GM19395 (cell line): Measurements from ENCODE around the gene ZNF32.
A peak's percentile ranks its signal among the peaks of the same experiment; 100 is the strongest.

Experiments used
- ATAC-seq: cut with Tn5 transposase; IDR thresholded peaks from one replicate; pipeline ENCODE4 v1.9.1; 2021; ENCODE audit warnings: mild to moderate bottlenecking, moderate library complexity; ENCODE audit not compliant: unreplicated experiment

Gene ZNF32, protein sequence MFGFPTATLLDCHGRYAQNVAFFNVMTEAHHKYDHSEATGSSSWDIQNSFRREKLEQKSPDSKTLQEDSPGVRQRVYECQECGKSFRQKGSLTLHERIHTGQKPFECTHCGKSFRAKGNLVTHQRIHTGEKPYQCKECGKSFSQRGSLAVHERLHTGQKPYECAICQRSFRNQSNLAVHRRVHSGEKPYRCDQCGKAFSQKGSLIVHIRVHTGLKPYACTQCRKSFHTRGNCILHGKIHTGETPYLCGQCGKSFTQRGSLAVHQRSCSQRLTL

DNA sequence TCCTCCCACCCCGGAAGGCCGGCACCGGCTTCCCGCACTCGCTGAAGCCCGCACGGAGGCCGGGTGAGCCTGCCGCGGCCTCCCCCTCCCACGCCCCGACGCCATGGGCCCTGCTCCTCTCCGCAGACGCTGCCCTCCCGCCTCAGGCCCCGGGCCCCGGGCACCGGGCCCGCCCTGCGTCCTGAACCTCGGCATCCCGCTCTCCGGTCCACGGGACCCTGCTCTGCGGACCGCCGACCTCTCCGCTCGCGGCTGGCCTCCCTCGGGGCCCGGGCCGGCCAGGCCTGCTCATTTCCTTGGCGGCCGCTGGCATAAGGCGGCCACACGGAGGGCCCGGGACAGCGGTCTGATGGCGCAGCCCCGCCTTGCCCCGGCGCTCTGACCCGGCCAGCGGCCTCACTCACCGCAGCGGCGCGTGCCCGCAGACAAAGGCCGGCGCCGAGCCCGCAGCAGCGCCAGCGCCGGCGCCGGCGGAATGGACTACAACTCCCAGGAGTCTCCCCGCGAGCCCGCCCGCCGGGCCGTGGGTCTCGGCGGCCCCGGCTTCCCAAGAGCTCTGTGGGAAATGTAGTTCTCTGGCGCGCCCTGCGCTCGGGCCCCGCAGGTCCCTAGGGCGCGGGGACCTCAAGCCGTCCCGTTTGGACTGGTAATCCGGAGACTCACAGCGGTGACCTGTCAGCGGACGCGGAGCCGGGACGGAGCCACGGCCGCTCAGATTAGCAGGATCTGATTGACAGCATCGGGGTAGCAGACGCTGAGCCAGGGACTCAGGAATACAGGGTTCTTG is at the start of gene ZNF32:
Gene ZNF32 (minus strand): TSS at position 484 of the 787 bp plus-strand sequence. CDS start 2,748 bp downstream, outside the sequence.
- ATAC-seq, result peak; percentile 99

DNA sequence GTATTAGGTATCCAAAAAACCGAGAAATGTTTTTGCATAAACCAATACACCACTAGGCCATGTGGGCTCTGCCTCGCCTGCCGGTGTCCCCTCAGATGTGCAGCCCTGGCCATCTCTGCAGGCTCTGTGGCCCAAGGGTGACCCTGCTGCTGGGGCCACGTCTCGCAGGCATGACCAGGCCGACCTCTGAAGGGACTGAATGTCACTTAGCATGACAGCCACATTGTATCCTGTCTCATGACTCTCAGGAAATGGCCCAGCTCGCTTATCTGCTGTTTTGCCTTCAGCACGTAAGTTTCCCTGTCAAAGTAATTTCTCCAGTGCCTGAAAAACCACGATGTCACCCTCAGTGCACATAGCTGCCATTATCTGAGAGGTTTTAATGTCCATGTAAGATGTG is 49.5 kb upstream of the ZNF32 start:
- no peak for ATAC-seq

DNA sequence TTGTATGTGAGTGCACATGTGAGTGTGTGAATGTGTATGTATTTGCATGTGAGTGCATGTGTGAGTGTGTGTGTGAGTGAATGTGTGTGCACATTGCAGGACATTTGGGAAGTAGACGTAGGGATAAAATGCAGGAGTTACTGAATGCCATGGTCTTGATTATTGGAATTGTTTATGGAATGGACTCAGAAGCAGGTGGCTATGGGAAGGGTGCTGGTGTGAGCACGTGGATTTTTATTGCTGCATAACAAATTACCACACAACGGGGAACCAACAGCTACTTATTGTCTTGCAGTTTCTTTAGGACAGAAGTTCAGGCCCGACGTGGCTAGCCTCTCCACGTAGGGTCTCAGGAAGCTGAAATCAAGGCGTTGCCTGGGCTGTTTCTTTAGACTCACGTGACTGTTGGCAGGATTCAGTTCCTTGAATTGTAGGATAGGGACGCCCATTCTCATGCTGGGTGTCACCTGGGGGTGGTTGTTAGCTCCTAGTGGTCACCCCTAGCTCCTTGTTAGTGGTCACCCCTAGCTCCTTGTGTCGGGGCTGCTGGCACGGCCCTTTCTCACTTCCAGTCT is 48.3 kb upstream of the ZNF32 start:
- ATAC-seq, result no peak

DNA sequence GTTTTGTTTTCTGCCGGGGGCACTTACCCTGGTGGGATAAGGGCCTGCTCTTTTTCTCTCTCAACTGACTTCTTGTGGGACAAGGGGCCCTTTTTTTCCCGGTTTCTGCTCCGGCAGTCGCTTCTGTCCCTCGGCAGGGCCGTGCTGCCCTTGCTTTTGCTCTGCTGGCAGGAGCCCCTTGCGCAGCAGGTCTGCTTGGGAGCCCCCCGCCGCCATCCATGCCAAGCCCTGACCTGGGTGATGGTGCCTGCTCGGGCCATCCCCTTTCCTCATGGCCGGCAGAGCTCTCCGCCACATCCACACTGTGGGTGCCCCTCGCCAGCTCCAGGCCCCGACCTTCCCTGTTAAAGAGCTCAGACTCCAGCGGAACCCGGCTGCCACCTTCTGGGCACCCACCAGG is 47.0 kb upstream of the ZNF32 start:
- ATAC-seq, result no peak

DNA sequence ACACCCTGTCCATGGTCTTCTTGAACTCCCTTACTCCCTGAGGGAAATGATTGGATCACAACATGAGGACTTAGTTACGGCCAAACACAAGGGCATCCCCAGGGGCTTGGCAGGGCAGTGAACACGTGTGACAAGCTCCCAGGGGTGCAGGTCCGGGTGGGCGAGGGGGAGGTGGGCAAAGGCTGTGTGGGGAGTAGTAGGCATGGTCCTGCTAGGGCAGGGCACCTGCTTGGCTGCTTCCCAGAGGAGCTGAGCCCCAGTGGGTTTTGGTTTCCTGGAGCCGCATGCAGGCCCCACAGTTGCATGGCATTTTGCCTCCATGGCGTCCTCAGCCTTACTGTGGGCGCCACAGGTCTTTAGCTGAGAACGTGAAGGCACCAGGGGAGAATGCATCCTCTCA is 46.6 kb upstream of the ZNF32 start:
- no peak for ATAC-seq

DNA sequence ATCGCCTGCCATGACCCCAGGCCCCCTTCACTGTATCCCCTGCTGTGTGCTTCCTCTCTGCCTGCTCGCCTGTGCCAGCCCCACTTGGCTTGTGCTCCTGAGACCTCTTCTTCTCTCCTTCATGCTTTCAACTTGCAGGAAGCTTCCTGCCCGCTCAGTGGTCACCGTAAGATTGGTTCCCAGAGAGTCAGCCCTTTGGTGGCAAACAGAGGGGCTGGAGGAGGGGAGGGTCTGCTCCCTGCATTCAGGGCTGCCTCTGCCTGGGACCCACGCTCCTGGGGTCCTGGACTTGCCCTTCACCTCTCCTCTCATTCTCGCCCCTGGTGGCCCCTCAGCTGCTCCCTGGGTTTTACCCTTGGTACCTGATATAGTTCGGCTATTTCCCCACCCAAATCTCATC is 45.8 kb upstream of the ZNF32 start:
- ATAC-seq, result no peak

DNA sequence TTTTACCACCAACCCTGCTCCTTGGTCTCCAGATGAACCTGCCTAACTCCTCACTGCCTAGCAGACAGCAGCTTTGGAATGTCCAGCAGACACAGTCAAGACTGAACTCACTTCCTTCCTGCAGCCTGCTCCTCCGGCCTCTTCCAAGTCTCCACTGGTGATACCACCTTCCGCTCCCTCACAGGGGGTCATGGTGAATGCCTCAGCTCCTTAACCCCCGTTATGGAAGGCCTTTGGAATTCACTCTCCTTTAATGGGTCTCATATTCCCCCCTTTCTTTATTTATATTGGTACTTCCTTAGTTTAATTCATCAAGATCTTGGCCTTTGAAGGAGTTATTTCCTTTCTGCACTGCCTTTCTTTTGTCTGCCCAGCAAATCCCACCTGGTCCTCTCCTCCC is 44.9 kb upstream of the ZNF32 start:
- ATAC-seq, result no peak

DNA sequence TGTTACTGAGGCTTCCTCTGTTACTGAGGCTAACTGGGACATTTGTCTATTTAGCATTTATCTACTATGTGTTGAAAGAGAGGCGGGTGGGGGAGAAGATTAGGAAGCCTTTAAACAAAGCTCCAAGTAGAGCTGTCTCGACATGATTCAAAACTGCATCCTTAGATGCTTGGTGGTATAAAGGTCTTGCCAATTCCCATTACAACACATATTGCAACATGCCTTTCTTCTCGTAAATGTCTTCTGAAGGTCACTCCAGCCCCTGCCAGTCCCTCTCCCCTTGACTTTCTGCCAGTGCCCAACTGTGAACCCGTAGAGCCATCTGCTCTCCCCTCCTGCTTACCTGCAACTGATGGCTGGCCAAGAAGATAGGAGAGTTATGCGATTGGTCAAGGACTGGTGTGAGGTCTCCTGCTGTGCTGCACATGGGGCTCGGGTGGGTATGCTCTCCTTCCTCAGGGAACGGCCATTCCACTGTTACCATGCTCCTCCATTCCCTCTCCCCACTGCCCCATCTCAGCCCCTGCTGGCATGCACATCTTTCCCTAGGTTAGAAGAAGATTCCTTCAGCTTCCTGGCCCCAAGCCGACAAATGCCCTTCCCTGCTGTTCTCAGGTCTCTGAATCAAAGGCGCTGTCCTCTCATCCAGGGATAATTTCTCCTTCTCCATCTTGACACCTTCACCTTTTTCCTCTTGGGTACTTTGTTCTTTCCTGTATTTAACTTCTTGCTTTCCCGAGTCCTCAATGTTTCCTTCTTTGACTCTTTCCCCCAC is 43.6 kb upstream of the ZNF32 start:
- ATAC-seq, result no peak

DNA sequence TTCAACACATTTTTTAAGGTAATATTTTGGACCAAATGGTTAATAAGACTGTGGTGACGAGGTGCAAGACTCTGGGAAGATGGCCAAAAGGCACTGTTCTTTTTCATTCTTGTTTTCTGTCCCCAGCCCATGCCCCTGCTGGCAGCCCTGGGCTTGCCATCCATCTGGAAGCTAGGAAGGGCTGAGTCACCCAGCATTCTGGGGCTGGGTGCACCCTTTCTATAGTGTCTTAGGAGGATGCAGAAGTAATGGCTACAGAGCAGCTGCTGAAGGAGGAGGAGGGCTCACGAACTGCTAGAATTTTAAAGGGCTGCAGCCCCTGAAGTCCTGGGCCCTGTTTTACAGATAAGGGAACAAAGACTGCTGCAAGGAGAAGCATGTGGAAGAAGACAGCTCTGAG is 42.8 kb upstream of the ZNF32 start:
- ATAC-seq, result no peak

DNA sequence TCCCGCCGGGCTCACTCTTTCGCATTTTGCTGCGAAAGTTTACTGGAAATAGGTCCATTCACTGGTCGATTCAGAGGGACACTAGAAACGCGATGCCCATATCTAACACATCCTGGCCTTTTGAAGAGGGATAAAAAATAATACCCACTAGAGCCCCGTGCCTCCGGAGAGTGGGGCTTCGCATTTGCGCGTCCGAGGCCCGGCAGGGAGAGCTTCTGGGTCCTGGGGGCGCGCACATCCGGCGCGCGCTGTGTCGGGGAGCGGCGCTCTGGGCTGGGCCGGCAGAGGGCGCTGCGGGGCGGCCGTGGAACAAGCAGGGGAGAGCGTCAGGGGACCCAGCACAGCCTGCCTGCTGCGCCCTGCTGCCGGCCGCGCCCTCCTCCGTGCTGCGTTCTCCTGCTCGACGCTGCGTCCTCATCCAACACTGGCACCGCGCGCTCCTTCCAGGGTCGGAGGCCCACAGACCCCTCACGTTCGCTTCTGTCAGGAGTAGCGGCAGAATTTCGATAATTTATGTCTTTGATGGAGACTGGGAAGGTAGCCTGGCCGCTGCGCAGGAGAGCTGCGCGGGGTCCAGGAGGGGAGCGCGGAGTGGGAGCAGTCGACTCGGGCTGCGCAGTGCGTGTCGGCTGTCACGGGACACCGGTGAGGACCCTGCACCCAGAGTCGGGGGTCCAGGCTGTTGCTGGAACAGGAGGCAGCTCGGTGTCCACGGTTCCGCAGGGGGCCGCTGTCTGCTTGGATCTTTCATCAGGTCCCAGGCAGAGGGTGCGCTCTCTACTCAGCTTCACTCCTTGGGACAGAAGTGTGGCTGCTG is 41.5 kb upstream of the ZNF32 start:
- ATAC-seq, result peak; percentile 98

DNA sequence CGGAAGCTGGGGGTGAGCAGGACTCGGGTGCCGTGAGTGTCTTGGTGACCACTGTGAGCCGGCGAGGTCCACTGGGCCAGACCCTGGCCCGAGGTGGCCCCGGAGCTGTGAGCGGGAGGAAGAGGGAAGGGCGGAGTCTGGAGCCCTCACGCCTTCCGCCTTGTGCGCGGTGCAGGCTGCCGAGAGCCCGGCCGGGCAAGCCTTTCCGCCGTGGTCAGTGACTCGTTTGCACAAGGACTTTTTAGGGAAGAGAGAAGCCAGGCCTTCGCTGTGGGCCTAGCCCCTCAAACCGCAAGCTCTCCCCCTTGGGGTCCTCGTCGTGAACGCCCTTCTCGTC is 40.9 kb upstream of the ZNF32 start:
- peak; percentile 56 for ATAC-seq

DNA sequence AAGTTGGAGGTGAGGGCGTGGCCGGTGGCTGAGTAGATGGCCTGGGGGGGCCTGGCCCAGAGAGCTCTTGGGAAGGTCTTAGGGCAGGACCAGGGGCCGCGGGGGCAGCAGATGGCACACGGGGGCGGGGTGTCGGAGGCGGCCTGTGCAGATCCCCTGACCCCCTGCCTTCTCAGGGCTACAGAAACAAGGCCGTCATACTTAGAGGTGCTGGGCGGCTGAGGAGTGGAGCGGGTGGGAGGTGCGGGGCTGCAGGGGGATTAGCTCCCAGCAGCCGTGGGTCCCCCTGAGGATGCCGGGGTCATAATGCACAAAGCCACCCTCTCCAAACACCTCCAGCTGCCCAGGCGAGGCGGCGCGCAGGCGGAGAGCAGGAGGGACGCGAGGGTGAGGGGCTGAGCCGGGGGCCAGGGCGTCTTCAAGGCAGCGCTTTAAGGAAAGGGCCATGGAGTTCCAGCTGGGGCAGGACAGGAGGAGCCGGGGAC is 40.4 kb upstream of the ZNF32 start:
- no peak for ATAC-seq

DNA sequence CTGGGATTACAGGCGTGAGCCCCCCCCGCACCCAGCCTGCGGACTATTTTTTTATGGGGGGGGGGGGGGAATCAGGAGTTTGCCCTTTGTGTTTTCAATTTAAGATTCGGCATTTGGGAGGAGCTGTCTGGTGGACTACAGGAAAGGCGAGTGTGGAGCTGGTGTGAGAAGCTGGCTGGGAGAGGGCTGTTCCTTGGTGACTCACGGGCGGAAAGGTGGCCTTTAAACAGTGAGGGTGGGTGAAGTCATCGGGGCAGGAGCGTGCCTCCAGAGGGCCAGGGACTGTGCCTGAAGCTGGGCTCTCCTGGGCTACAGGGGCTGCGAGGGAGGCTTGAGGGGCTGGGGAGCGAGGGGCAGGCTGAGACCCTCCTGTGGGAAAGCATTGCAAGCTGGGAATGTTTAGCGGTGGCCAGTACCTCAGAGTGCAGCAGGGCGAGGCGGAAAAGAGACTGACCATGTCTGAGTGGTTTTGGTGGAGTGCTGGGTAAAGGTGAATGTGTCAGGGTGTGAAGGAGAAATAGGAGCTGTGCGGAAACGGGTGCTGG is 39.7 kb upstream of the ZNF32 start:
- no peak for ATAC-seq

DNA sequence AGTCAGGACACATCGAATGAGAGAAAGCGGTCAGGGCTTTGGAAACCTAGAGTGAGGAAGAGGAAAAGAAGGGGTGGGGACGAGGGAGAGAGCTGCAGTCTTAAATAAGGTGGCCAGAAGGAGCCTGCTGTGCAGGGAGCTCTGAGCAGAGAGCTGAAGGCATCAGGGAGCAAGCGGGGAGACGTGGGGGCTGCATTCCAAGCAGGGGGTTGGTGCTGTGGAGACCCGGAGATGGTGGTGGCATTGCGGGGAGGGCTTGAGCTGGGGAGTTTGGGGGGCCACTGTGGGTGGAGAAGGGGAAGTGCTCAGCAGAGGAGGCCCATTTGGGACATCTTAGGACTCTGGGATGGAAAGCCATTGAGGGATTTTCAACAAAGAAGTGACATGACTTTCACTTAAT is 38.7 kb upstream of the ZNF32 start:
- ATAC-seq, result no peak

DNA sequence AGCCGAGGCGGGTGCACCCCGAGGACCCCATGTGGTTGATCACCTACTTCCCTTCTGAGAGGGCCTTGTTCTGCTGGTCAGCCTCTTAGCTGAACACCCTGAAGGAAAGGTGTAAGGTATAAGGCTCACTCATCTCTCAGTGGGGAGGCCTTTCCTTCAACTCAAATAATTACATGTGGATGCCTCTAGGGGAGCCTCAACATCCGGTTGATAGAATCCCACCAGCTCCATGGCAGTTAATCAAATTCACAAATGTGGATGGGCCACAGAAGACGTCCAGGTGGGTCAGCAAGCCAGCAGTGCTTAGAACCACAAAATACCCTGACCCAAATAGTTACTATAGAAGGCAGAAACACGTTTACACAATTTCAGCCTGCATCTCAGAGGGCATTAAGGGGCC is 37.7 kb upstream of the ZNF32 start:
- ATAC-seq, result no peak

DNA sequence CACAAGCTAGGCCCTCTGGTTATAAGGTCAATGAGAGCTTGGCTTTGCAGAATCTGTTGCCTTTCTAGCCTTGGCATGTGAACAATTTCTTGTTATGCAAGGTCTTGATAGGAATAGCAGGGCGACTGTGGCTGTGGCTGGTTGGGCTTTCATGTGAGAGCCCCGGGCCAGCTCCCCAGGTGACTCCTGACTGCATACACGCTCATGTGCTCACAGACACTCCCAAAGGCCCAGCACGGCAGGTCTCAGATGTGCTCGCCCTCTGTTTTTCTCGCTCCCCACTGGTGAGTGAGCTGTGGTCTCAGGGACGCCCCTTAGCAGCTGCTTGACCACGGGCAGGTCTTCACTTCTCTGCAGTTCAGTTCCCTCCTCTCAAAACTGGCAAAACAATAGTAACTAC is 37.1 kb upstream of the ZNF32 start:
- no peak for ATAC-seq

DNA sequence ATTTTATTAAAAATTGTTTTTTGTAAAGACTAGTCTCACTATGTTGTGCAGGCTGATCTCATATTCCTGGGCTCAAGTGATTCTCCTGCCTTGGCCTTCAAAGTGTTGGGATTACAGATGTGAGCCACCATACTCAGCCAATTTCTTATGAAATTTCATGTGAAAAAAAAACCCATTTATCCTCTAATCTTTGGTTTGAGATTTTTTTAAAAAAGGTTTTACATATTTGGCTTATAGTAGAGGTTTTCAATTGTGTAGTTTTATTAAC is 35.5 kb upstream of the ZNF32 start:
- ATAC-seq, result no peak

DNA sequence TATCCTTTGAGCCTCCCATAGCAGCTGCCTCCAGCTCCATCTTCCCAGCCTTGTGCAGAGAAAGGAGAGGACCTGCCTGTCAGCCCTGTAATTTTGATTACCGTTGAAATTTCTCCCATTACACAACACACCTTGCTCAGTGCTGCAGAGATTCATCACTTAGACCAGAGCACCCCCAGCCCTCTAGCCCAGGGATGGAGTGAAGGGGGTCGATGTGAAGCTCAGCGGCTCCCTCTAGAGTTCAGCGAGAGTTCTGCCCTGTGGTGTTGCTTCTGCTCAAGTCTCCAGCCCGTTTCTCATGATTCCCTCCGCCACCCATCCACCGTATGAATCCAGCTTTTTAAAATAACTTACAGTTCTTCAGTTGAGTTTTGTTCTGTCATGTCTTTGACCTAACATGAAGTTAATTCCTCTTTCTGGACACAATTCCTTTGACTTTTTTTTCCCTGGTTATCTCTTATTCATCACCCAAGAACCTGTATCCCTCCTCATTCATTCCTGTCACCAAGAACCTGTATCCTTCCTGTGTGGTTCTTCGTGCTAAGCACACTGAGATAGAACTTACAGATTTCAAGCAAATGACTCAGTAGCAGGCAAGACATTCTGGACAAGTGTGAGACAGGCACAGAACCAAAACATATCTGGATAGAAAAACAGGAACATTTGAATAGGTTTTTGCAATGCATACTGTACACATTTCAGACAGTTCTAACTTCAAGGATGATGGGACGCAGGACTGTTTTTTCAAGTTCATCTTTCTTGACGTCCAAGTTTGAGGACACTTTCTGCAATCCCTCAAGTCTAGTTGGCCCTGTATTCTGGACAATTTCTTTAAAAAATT is 35.0 kb upstream of the ZNF32 start:
- ATAC-seq, result no peak

DNA sequence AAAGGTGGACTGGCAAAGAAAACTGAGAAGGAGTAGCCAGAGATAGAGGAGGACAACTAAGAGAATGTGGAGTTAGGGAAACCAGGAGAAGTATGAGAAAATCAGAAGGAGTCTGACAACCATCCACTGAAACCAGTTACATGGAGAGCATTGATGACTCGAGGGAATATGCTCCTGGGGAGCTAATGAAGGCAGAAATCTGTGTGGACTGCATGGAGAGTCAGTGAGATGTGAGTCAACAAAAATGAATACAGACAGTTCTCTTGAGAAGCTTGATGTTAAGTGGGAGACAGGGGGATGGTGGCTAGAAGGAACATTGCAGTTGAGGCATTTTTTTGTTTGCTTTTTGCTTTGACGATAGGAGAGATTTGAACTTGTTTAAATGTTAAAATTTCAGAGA is 34.3 kb upstream of the ZNF32 start:
- ATAC-seq, result no peak

DNA sequence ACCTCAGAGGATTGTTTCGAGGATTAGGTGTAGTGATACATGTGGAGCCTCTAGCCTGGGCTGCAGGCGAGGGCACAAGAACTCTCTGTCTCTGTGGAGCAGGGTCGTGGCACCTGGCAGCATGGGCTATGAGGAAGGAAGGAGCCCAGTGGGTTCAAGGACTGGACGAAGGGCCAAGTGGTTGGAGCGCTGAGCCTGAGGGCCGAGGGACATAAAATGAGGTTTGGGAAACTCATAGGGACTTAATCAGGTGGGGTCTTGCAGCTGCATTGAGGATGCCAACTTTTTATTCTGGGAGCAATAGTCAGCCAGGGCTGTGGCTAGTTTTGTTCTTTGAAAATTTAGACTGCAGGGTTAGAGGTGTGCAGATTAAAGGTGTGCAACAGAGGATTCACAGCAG is 33.0 kb upstream of the ZNF32 start:
- ATAC-seq, result no peak
